Chondrocyte (in vitro differentiated cells): Measurements from ENCODE around the gene NUP188. TPM values are rescaled to one million over a fixed set of nuclear protein-coding genes. Genes with fewer than 3 reads are reported as not detected.

Experiments
- DNase-seq: peaks from one replicate; pipeline ENCODE4 v3.0.0; 2021; ENCODE audit warnings: mixed read lengths, low spot score
- H3K27ac Mint-ChIP-seq: one replicate; pipeline ENCODE4 v1.8.0; 2021; ENCODE audit warnings: mild to moderate bottlenecking, moderate library complexity, mixed read lengths; ENCODE audit not compliant: unreplicated experiment
- H3K27me3 Mint-ChIP-seq: 2 replicates; pipeline ENCODE4 v1.8.0; 2021; ENCODE audit warnings: low read depth, mixed read lengths
- H3K36me3 Mint-ChIP-seq: 2 replicates; pipeline ENCODE4 v1.8.0; 2021; ENCODE audit warnings: low read depth, mixed read lengths
- H3K4me1 Mint-ChIP-seq: 2 replicates; pipeline ENCODE4 v1.8.0; 2021; ENCODE audit warnings: low read depth, mild to moderate bottlenecking, mixed read lengths
- H3K4me3 Mint-ChIP-seq: one replicate; pipeline ENCODE4 v1.8.0; 2021; ENCODE audit warnings: mild to moderate bottlenecking, moderate library complexity, mixed read lengths; ENCODE audit not compliant: unreplicated experiment
- H3K9me3 Mint-ChIP-seq: 2 replicates; pipeline ENCODE4 v1.8.0; 2021; ENCODE audit warnings: low read depth, mixed read lengths
- total RNA-seq: library from RNA; stranded (reverse); gene quantifications from 3 replicates; pipeline ENCODE4 v1.2.1, GENCODE V29; 2021
- TF ChIP-seq, protein P1 (sequence below): fragments of 200-600 bp; sonication (generic); IDR thresholded peaks from 2 replicates; pipeline ENCODE4 v1.5.0; 2021; ENCODE audit warnings: antibody characterized with exemption, mild to moderate bottlenecking, moderate library complexity

The NUP188 gene
- total RNA-seq, 1 donor from 2014 or later, result 36.0 TPM

DNA sequence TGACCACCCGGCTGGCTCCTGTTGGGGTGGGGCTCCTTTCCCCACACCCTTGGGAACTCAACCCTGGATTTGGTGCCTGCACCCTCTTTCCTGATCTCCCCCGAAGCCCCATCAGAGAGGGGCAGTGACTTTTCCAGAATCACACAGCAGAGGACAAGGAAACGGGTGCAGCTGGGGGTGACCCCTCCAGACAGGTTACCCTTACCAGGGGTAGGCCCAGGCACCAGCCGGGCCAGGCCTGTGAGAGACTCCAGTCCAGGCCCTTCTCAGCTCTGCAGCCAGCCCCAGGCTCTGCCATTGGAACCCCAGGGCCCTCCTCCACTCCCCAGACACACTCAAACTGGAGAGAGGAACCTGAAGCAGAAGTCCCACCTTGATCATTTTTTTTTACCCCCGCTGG, 45.7 kb upstream of the NUP188 start:
- Mint-ChIP-seq H3K27me3 (no peaks in the 10 kb centered on the region), H3K4me3 (no peak overlapping the region), H3K27ac (no peak overlapping the region), H3K4me1 (peaks cover 36% of the 10 kb centered on the region), H3K9me3 (no peaks in the 10 kb centered on the region), H3K36me3 (peaks cover 6% of the 10 kb centered on the region)
- no peak for DNase-seq
- TF ChIP-seq, protein P1, sequence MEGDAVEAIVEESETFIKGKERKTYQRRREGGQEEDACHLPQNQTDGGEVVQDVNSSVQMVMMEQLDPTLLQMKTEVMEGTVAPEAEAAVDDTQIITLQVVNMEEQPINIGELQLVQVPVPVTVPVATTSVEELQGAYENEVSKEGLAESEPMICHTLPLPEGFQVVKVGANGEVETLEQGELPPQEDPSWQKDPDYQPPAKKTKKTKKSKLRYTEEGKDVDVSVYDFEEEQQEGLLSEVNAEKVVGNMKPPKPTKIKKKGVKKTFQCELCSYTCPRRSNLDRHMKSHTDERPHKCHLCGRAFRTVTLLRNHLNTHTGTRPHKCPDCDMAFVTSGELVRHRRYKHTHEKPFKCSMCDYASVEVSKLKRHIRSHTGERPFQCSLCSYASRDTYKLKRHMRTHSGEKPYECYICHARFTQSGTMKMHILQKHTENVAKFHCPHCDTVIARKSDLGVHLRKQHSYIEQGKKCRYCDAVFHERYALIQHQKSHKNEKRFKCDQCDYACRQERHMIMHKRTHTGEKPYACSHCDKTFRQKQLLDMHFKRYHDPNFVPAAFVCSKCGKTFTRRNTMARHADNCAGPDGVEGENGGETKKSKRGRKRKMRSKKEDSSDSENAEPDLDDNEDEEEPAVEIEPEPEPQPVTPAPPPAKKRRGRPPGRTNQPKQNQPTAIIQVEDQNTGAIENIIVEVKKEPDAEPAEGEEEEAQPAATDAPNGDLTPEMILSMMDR, result no peak

DNA sequence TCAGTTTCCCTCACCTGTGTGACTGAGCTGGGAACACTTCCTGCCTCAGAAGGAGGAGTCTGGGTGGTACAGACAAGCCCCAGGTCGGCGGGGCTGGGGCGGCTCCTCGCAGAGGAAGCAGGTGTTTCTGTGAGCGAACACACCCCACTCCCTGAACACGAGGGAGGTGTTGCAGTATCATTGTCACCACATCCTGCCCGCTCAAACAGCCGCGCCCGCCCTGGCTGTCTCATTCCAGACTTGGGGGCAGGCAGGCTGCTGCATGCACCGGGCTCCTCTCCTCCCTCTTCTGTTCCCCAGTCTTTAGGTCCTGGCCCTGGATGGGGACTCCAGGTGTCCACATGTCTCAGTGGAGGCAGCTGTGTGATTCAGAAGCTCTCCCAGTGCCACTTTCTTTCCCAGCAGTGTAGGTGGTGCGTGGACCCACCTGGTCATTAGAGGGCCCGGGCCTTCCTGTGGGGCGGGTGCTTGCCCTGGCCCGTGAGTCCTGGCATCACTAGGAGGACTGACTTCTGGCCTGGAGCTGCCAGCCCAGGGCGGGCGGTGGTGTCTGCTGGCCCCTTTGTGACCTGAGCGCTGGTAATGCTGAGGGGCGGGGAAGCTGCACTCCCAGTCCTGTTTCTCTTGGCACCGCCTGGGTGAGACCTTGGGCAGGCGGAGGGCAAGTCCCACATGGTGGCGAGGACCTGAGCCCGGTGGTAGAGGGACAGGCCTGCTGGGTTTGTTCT, 45.0 kb upstream of the NUP188 start:
- peaks cover 36% of the 10 kb centered on the region for H3K4me1 Mint-ChIP-seq
- peak overlapping the region; percentile 88 for H3K27ac Mint-ChIP-seq
- no peak for DNase-seq
- no peaks in the 10 kb centered on the region for H3K27me3 Mint-ChIP-seq
- no peak overlapping the region for H3K4me3 Mint-ChIP-seq
- peaks cover 10% of the 10 kb centered on the region for H3K36me3 Mint-ChIP-seq
- H3K9me3 Mint-ChIP-seq, result no peaks in the 10 kb centered on the region
- TF ChIP-seq, protein P1, result no peak

GRCh38 chr9:128903079-128903461, 44.4 kb upstream of the NUP188 start:
- H3K27ac Mint-ChIP-seq, result peak overlapping the region; percentile 88
- H3K9me3 Mint-ChIP-seq, result no peaks in the 10 kb centered on the region

DNA sequence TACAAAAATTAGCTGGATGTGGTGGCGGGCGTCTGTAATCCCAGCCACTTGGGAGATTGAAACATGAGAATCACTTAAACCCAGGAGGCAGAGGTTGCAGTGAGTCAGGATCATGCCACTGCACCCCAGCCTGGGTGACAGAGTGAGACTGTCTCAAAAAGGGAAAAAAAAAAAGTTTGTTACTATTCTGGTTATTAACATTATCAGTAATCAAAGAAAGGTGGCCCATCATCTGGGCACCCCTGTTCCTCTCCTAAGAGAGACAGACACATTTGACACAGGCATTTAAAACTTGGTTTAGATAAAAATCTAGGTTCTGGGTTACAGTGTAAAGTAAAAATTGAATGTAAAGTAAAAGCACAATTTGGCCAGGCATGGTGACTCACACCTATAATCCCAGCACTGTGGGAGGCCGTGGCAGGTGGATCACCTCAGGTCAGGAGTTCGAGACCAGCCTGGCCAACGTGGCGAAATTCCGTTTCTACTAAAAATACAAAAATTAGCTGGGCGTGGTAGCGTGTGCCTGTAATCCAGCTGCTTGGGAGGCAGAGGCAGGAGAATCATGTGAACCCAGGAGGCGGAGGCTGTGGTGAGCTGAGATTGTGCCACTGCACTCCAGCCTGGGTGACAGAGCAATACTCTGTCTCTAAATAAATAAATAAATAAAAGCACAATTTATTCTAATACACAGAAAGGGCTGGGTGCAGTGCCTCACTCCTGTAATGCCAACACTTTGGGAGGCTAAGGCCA, 43.5 kb upstream of the NUP188 start:
- no peak for DNase-seq
- H3K36me3 Mint-ChIP-seq, result peaks cover 21% of the 10 kb centered on the region
- no peaks in the 10 kb centered on the region for H3K27me3 Mint-ChIP-seq
- H3K4me3 Mint-ChIP-seq, result no peak overlapping the region
- peaks cover 34% of the 10 kb centered on the region for H3K4me1 Mint-ChIP-seq
- H3K9me3 Mint-ChIP-seq, result no peaks in the 10 kb centered on the region
- TF ChIP-seq, protein P1, result no peak
- H3K27ac Mint-ChIP-seq, result peak overlapping the region; percentile 88

More at GRCh38 chr9:128903079-128903461, 44.4 kb upstream of the NUP188 start:
- no peak overlapping the region for H3K4me3 Mint-ChIP-seq
- DNase-seq, result no peak
- H3K27me3 Mint-ChIP-seq, result no peaks in the 10 kb centered on the region
- H3K36me3 Mint-ChIP-seq, result peaks cover 15% of the 10 kb centered on the region
- H3K4me1 Mint-ChIP-seq, result peaks cover 36% of the 10 kb centered on the region
- TF ChIP-seq, protein P1, result no peak

DNA sequence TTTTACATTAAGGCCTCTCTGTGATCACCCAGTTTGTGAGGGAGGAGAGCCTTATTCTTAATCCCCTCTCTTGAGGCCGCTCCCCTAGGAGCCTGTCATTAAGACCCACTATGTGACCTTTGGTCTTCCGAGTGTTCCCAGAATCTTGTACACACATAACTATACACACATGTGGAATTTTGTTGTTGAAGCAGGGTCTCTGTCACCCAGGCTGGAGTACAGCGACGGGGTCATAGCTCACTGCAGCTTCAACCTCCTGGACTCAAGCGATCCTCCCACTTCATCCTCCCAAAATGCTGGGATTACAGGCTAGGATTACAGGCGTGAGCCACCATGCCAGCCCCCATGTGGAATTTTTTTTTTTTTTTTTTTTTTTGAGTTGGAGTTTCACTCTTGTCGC, 41.5 kb upstream of the NUP188 start:
- no peaks in the 10 kb centered on the region for H3K9me3 Mint-ChIP-seq
- no peaks in the 10 kb centered on the region for H3K27me3 Mint-ChIP-seq
- H3K36me3 Mint-ChIP-seq, result peaks cover 29% of the 10 kb centered on the region
- H3K4me3 Mint-ChIP-seq, result no peak overlapping the region
- H3K27ac Mint-ChIP-seq, result no peak overlapping the region
- peaks cover 27% of the 10 kb centered on the region for H3K4me1 Mint-ChIP-seq
- no peak for DNase-seq
- TF ChIP-seq, protein P1, result no peak
